ENCODE measurements around the gene PI16. TPM values are rescaled to one million over a fixed set of nuclear protein-coding genes. Genes with fewer than 3 reads are reported as not detected.
A peak's percentile ranks its signal among the peaks of the same experiment; 100 is the strongest.

Gene PI16
- total RNA-seq, 4 donors from 2014 or later: 2.8 to 17.2 (median 3.9) TPM

DNA sequence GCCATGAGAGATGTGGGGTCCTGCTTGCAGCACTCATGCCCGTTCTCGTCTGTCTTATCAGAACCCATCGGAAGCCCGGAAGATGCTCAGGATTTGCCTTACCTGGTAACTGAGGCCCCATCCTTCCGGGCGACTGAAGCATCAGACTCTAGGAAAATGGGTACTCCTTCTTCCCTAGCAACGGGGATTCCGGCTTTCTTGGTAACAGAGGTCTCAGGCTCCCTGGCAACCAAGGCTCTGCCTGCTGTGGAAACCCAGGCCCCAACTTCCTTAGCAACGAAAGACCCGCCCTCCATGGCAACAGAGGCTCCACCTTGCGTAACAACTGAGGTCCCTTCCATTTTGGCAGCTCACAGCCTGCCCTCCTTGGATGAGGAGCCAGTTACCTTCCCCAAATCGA, 8.3 kb downstream of the PI16 start:
- TF ChIP-seq POLR2AphosphoS5 (IDR thresholded peaks at IDR 0.05) (no peak), EP300 (IDR thresholded peaks at IDR 0.05) (no peak), POLR2A (IDR thresholded peaks at IDR 0.05) (no peak)
- TF ChIP-seq, protein P1, sequence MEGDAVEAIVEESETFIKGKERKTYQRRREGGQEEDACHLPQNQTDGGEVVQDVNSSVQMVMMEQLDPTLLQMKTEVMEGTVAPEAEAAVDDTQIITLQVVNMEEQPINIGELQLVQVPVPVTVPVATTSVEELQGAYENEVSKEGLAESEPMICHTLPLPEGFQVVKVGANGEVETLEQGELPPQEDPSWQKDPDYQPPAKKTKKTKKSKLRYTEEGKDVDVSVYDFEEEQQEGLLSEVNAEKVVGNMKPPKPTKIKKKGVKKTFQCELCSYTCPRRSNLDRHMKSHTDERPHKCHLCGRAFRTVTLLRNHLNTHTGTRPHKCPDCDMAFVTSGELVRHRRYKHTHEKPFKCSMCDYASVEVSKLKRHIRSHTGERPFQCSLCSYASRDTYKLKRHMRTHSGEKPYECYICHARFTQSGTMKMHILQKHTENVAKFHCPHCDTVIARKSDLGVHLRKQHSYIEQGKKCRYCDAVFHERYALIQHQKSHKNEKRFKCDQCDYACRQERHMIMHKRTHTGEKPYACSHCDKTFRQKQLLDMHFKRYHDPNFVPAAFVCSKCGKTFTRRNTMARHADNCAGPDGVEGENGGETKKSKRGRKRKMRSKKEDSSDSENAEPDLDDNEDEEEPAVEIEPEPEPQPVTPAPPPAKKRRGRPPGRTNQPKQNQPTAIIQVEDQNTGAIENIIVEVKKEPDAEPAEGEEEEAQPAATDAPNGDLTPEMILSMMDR (IDR thresholded peaks at IDR 0.05): no peak
- WGBS: 91% methylated on average over 7 of the region's 12 CpGs
- Histone ChIP-seq H3K36me3 (peaks cover 11% of the 10 kb centered on the region), H3K4me1 (peaks cover 56% of the 10 kb centered on the region), H3K27ac (no peak overlapping the region), H3K9me3 (no peaks in the 10 kb centered on the region), H3K4me3 (no peak overlapping the region), H3K27me3 (no peaks in the 10 kb centered on the region)
- peak in 1 of 2 donors; percentile 85 for DNase-seq (ENCODE audit: low spot score in 2 of 2)

DNA sequence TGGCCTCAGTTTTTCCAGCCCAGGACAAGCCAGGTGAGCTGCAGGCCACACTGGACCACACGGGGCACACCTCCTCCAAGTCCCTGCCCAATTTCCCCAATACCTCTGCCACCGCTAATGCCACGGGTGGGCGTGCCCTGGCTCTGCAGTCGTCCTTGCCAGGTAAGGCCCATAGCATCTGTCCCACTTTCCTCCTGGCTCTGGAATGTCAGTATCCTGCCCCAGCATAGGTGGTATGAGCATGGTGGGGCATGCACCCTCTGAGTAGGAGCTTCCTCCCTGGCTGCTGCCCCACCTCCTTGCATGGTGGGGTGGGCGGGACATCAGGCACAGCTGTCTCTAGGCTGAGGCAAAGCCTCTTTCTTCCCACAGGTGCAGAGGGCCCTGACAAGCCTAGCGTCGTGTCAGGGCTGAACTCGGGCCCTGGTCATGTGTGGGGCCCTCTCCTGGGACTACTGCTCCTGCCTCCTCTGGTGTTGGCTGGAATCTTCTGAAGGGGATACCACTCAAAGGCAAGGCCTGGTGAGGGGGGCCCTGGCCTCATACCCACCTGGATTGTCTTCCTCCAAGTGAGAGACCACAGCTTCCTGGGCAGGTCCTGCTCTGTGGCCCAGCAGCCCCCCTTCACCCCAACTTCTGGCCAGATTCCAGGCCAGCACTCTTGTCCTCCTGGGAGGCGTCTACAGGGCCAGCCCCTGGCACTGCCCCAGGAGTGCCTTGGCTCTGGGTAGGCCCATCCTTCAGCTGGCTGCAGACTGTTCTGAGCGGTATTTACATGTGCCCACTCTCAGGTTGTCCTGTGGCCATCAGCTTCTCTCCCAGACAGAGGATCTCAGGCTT, 9.1 kb downstream of the PI16 start:
- TF ChIP-seq EP300 (IDR thresholded peaks at IDR 0.05) (no peak), POLR2AphosphoS5 (IDR thresholded peaks at IDR 0.05) (no peak), POLR2A (IDR thresholded peaks at IDR 0.05) (no peak)
- TF ChIP-seq, protein P1 (IDR thresholded peaks at IDR 0.05): no peak
- DNase-seq (ENCODE audit: low spot score in 2 of 2): no peak
- Histone ChIP-seq H3K4me1 (peaks cover 56% of the 10 kb centered on the region), H3K9me3 (no peaks in the 10 kb centered on the region), H3K27ac (no peak overlapping the region), H3K27me3 (no peaks in the 10 kb centered on the region), H3K36me3 (peaks cover 19% of the 10 kb centered on the region), H3K4me3 (no peak overlapping the region)
- WGBS: 50% methylated on average over 7 of the region's 11 CpGs

DNA sequence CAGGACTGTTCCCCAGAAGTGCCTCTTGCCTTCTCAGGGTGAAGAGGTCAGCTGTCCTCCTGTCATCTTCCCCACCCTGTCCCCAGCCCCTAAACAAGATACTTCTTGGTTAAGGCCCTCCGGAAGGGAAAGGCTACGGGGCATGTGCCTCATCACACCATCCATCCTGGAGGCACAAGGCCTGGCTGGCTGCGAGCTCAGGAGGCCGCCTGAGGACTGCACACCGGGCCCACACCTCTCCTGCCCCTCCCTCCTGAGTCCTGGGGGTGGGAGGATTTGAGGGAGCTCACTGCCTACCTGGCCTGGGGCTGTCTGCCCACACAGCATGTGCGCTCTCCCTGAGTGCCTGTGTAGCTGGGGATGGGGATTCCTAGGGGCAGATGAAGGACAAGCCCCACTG, 9.8 kb downstream of the PI16 start:
- H3K9me3 ChIP-seq: no peaks in the 10 kb centered on the region
- H3K27ac ChIP-seq: no peak overlapping the region
- TF ChIP-seq POLR2A (IDR thresholded peaks at IDR 0.05) (no peak), EP300 (IDR thresholded peaks at IDR 0.05) (no peak), POLR2AphosphoS5 (IDR thresholded peaks at IDR 0.05) (no peak)
- TF ChIP-seq, protein P1 (IDR thresholded peaks at IDR 0.05): no peak
- H3K4me3 ChIP-seq: no peak overlapping the region
- H3K36me3 ChIP-seq: peaks cover 26% of the 10 kb centered on the region
- DNase-seq (ENCODE audit: low spot score in 2 of 2): no peak
- peaks cover 59% of the 10 kb centered on the region for H3K4me1 ChIP-seq
- H3K27me3 ChIP-seq: no peaks in the 10 kb centered on the region
- 80% methylated on average over 1 of the region's 6 CpGs for WGBS

DNA sequence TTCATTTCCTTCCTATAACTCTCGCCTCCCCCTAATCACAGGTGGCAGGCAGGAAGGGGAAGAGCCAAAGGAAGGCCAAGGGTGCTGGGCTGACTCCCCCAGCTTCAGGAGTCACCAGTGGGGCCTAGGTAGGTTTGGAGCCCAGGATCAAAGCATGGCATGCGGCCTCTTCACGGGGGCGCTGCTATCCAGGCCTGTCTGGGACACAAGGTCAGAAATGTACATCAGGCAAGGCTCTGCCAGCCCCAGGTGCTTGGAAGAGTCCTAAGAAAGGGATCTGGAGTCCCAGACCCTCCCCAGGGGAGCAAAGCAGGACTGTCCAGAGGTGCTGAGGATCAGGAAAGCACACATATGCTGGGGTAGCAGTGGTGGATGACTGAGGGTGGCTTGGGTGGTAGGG, 10.4 kb downstream of the PI16 start:
- TF ChIP-seq, protein P1 (IDR thresholded peaks at IDR 0.05): no peak
- TF ChIP-seq POLR2AphosphoS5 (IDR thresholded peaks at IDR 0.05) (no peak), EP300 (IDR thresholded peaks at IDR 0.05) (no peak), POLR2A (IDR thresholded peaks at IDR 0.05) (no peak)
- H3K36me3 ChIP-seq: peaks cover 31% of the 10 kb centered on the region
- no peaks in the 10 kb centered on the region for H3K27me3 ChIP-seq
- H3K27ac ChIP-seq: no peak overlapping the region
- 84% methylated on average over 4 of the region's 4 CpGs for WGBS
- no peaks in the 10 kb centered on the region for H3K9me3 ChIP-seq
- H3K4me3 ChIP-seq: no peak overlapping the region
- DNase-seq (ENCODE audit: low spot score in 2 of 2): no peak
- peaks cover 64% of the 10 kb centered on the region for H3K4me1 ChIP-seq

DNA sequence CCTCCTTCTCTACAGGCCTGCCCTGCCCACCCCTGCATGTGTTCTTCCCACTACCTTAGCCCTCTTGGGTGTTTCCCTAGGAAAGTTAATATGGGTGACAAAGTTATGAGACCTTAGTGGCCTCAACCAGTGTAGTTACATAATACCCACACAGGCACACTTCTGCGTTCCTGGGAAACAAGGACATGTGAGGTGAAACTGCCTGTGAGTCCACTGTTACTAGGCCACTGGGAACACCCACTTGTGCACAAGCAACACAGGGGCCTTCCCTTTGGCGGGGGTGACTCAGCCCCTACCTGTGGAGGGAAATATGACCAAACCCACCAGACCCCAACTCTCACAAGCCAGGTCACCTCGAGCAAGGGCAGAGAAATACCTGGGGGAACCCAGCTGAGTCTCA, 12.8 kb downstream of the PI16 start:
- TF ChIP-seq, protein P1 (IDR thresholded peaks at IDR 0.05): no peak
- no peak for TF ChIP-seq POLR2AphosphoS5 (IDR thresholded peaks at IDR 0.05)
- TF ChIP-seq POLR2A (IDR thresholded peaks at IDR 0.05): no peak
- no peak for TF ChIP-seq EP300 (IDR thresholded peaks at IDR 0.05)
- Histone ChIP-seq H3K4me3 (no peak overlapping the region), H3K9me3 (no peaks in the 10 kb centered on the region), H3K27me3 (no peaks in the 10 kb centered on the region), H3K27ac (no peak overlapping the region), H3K36me3 (peaks cover 55% of the 10 kb centered on the region), H3K4me1 (peaks cover 60% of the 10 kb centered on the region)
- DNase-seq (ENCODE audit: low spot score in 2 of 2): no peak
- 86% methylated on average over 1 of the region's 3 CpGs for WGBS
